WERI-Rb-1 (cell line): Measurements from ENCODE around the gene S100PBP.
A peak's percentile ranks its signal among the peaks of the same experiment; 100 is the strongest.

Experiments used
- DNase-seq: peaks from one replicate; pipeline ENCODE4 v3.0.0-alpha.2; 2020
- H3K27ac ChIP-seq: fragments of 250-450 bp; sonication (Bioruptor Pico); 2 replicates; pipeline ENCODE4 v1.5.1; 2020; ENCODE audit warnings: mild to moderate bottlenecking, moderate library complexity
- H3K27me3 ChIP-seq: fragments of 250-450 bp; sonication (Bioruptor Pico); 2 replicates; pipeline ENCODE4 v1.5.1; 2021; ENCODE audit warnings: mild to moderate bottlenecking, low read depth, moderate library complexity; ENCODE audit not compliant: insufficient read depth, severe bottlenecking
- H3K36me3 ChIP-seq: fragments of 250-450 bp; sonication (Bioruptor Pico); 2 replicates; pipeline ENCODE4 v1.5.1; 2020; ENCODE audit warnings: mild to moderate bottlenecking, moderate library complexity
- H3K4me3 ChIP-seq: 2 replicates; pipeline ENCODE4 v1.5.1; 2011; ENCODE audit warnings: low read depth, mild to moderate bottlenecking, control low read depth, low read length
- H3K9me3 ChIP-seq: fragments of 250-450 bp; sonication (Bioruptor Pico); 2 replicates; pipeline ENCODE4 v1.5.1; 2021; ENCODE audit warnings: mild to moderate bottlenecking, moderate library complexity; ENCODE audit not compliant: severe bottlenecking
- TF ChIP-seq, protein P1 (sequence below): IDR thresholded peaks from 2 replicates; pipeline ENCODE4 v1.5.1; 2011; ENCODE audit warnings: low read depth, mild to moderate bottlenecking, control low read depth, inconsistent platforms, low read length

S100PBP gene

GRCh38 chr1:32817159-32817814 is at the start of gene S100PBP, which contains the start of gene YARS1:
S100PBP (plus strand) TSS chr1:32817653; CDS start chr1:32826100, 8,447 bp downstream.
YARS1 (minus strand) TSS chr1:32817358; CDS start chr1:32817244, 114 bp downstream.
- H3K9me3 ChIP-seq, result no peaks in the 10 kb centered on the region
- peak; percentile 99 for DNase-seq
- peak within 1 kb of the TSS; percentile 97 for H3K4me3 ChIP-seq
- TF ChIP-seq, protein P1, sequence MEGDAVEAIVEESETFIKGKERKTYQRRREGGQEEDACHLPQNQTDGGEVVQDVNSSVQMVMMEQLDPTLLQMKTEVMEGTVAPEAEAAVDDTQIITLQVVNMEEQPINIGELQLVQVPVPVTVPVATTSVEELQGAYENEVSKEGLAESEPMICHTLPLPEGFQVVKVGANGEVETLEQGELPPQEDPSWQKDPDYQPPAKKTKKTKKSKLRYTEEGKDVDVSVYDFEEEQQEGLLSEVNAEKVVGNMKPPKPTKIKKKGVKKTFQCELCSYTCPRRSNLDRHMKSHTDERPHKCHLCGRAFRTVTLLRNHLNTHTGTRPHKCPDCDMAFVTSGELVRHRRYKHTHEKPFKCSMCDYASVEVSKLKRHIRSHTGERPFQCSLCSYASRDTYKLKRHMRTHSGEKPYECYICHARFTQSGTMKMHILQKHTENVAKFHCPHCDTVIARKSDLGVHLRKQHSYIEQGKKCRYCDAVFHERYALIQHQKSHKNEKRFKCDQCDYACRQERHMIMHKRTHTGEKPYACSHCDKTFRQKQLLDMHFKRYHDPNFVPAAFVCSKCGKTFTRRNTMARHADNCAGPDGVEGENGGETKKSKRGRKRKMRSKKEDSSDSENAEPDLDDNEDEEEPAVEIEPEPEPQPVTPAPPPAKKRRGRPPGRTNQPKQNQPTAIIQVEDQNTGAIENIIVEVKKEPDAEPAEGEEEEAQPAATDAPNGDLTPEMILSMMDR, result no peak
- H3K27ac ChIP-seq, result peak within 1 kb of the TSS; percentile 99
- peaks cover 51% of the 10 kb centered on the region for H3K36me3 ChIP-seq
- no peaks in the 10 kb centered on the region for H3K27me3 ChIP-seq

DNA sequence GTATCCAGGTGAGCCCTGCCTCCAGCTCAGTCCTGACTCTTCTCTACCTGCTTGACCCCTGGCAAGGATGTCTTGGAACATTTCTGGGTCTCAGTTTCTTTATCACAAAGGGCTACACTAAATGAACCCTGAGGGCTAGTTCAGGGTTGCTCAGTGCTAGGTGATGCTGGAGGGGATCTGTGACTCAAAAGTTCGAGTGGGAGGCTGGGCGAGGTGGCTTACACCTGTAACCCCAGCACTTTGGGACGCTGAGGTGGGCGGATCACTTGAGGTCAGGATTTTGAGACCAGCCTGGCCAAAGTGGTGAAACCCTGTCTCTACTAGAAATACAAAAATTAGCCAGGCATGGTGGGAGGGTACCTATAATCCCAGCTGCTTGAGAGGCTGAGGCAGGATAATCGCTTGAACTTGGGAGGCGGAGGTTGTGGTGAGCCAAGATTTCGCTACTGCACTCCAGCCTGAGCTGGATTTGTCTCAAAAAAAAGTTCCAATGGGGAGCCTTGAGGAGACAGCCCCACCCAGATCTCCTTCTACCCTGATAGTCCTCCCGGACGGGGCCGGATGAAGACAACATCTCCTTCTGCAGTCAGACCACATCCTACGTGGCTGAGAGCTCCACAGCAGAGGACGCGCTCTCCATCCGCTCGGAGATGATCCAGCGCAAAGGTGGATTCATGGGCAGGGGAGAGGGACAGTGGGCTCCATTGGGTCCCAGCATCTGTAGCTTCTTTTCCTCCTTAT is 49.2 kb upstream of the S100PBP start:
- Histone ChIP-seq H3K27ac (no peak overlapping the region), H3K36me3 (peaks cover 18% of the 10 kb centered on the region), H3K9me3 (no peaks in the 10 kb centered on the region), H3K27me3 (no peaks in the 10 kb centered on the region), H3K4me3 (no peak overlapping the region)
- TF ChIP-seq, protein P1, result no peak
- DNase-seq, result no peak

DNA sequence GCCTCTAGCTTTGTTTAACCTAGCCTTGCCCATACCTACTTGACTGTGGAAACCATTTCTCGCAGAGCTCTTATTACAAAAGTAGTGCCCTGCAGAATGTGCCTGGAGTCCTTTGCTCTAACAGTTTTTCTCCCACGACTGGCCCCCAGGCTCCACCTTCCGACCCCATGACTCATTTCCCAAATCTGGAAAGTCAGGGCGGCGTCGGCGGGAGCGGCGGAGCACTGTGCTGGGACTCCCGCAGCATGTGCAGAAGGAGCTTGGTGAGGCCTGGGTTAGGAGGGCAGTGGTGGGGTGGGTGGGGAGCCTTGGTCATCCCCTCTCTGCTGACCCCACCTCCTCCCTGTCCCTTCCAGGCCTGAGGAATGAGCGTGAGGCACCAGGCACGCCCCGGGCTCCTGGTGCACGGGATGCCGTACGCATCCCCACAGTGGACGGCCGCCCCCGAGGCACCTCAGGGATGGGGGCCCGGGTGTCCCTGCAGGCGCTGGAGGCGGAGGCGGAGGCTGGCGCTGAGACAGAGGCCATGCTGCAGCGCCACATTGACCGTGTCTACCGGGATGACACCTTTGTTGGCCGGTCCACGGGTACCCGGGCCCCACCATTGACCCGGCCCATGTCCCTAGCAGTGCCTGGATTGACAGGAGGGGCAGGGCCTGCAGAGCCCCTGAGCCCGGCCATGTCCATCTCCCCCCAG is 47.8 kb upstream of the S100PBP start:
- TF ChIP-seq, protein P1, result no peak
- Histone ChIP-seq H3K4me3 (no peak overlapping the region), H3K36me3 (peaks cover 32% of the 10 kb centered on the region), H3K27ac (no peak overlapping the region), H3K9me3 (no peaks in the 10 kb centered on the region), H3K27me3 (no peaks in the 10 kb centered on the region)
- no peak for DNase-seq

- Histone ChIP-seq H3K36me3 (peaks cover 38% of the 10 kb centered on the region), H3K9me3 (no peaks in the 10 kb centered on the region), H3K4me3 (no peak overlapping the region), H3K27ac (no peak overlapping the region), H3K27me3 (no peaks in the 10 kb centered on the region)
- TF ChIP-seq, protein P1, result no peak
- no peak for DNase-seq
Observed at GRCh38 chr1:32770221-32770731, 47.2 kb upstream of the S100PBP start.

DNA sequence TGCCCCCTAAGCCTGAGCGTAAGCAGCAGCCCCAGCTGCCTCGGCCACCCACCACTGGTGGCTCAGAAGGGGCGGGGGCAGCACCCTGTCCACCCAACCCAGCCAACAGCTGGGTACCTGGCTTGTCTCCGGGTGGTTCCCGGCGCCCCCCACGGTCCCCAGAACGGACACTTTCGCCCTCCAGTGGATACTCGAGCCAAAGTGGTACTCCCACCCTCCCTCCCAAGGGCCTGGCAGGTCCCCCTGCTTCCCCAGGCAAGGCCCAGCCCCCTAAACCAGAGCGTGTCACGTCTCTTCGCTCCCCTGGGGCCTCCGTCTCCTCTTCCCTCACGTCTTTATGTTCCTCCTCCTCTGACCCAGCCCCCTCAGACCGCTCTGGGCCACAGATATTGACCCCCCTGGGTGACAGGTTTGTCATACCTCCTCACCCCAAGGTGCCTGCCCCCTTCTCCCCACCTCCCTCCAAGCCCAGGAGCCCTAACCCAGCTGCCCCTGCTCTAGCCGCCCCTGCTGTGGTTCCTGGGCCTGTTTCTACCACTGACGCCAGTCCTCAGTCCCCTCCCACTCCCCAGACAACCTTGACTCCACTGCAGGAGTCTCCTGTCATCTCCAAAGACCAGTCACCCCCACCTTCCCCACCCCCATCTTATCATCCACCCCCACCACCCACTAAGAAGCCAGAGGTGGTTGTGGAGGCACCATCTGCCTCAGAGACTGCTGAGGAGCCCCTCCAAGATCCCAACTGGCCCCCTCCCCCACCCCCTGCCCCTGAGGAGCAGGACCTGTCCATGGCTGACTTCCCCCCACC is 46.5 kb upstream of the S100PBP start:
- Histone ChIP-seq H3K36me3 (peaks cover 44% of the 10 kb centered on the region), H3K9me3 (no peaks in the 10 kb centered on the region), H3K27me3 (no peaks in the 10 kb centered on the region), H3K4me3 (no peak overlapping the region), H3K27ac (no peak overlapping the region)
- TF ChIP-seq, protein P1, result no peak
- no peak for DNase-seq
